Measurements from ENCODE around the gene CCDC54.

- TF ChIP-seq POLR2AphosphoS5 (IDR thresholded peaks at IDR 0.05; ENCODE audit: low read depth, low read length) (no peak), REST (IDR thresholded peaks at IDR 0.05; ENCODE audit: insufficient read depth in 1 of 2, low read depth in 2 of 2, low read length in 2 of 2) (no peak), SIN3A (IDR thresholded peaks at IDR 0.05; ENCODE audit: borderline replicate concordance, insufficient read depth, low read length) (no peak), TAF1 (IDR thresholded peaks at IDR 0.05; ENCODE audit: borderline replicate concordance, insufficient read depth, low read length) (no peak), FOXP2 (optimal IDR thresholded peaks at IDR 0.05; ENCODE audit: borderline replicate concordance, extremely low read depth, extremely low read length, insufficient read depth) (no peak)
Observed at GRCh38 chr3:107384907-107385306, 7.7 kb downstream of the CCDC54 start.
